Bronchial epithelial cell (primary cell): ENCODE measurements around the gene DNHD1. TPM values are rescaled to one million over a fixed set of nuclear protein-coding genes. Genes with fewer than 3 reads are reported as not detected.

ENCODE experiments used
- DNase-seq: peaks from one replicate; pipeline ENCODE4 v3.0.0-alpha.2; 2010; ENCODE audit warnings: low read depth
- FAIRE-seq: peaks from 2 replicates; lab custom pipeline; 2011; peaks lifted over from hg19 to GRCh38; lab: Jason Lieb, UNC
- H3K27me3 ChIP-seq: 2 replicates; pipeline ENCODE4 v1.5.1; 2011; ENCODE audit warnings: low read length; ENCODE audit not compliant: control insufficient read depth, insufficient read depth
- H3K36me3 ChIP-seq: 2 replicates; pipeline ENCODE4 v1.5.1; 2011; ENCODE audit warnings: low read length; ENCODE audit not compliant: control insufficient read depth, insufficient read depth
- H3K4me3 ChIP-seq: 2 replicates; pipeline ENCODE4 v1.5.1; 2011; ENCODE audit warnings: mild to moderate bottlenecking, low read depth, low read length, control low read depth
- CTCF ChIP-seq: IDR thresholded peaks from 2 replicates; pipeline ENCODE4 v1.5.1; 2011; ENCODE audit warnings: mild to moderate bottlenecking, moderate library complexity, low read length, control low read depth, inconsistent platforms; ENCODE audit not compliant: insufficient read depth, severe bottlenecking
- total RNA-seq: library from RNA; depleted of rRNA; stranded (reverse); fragments of >200 nt; gene quantifications from 2 replicates; pipeline ENCODE4 v1.2.1, GENCODE V29; 2014

DNHD1 gene
- total RNA-seq, 1 donor from 2014 or later = 4.5 TPM

- no peak for TF ChIP-seq CTCF
- no peak for DNase-seq
- Histone ChIP-seq H3K4me3 (peak overlapping the region; percentile 78), H3K27me3 (no peaks in the 10 kb centered on the region), H3K36me3 (peaks cover 24% of the 10 kb centered on the region)
- FAIRE-seq = no peak
Measured at GRCh38 chr11:6611092-6611962, 114.2 kb downstream of the DNHD1 start.

GRCh38 chr11:6611963-6612212, 114.8 kb downstream of the DNHD1 start:
- FAIRE-seq = no peak
- no peak for TF ChIP-seq CTCF
- no peak for DNase-seq
- H3K4me3 ChIP-seq = peak overlapping the region; percentile 78
- H3K36me3 ChIP-seq = peaks cover 28% of the 10 kb centered on the region
- H3K27me3 ChIP-seq = no peaks in the 10 kb centered on the region

- peak; percentile 52 for TF ChIP-seq CTCF
- Histone ChIP-seq H3K4me3 (peak within 1 kb of the TSS; percentile 78), H3K36me3 (peaks cover 29% of the 10 kb centered on the region), H3K27me3 (no peaks in the 10 kb centered on the region)
- no peak for FAIRE-seq
- peak; percentile 91 for DNase-seq
Measured at GRCh38 chr11:6612213-6613041, 115.3 kb downstream of the DNHD1 start, which contains the start of gene TAF10. TAF10 (minus strand) TSS chr11:6612216; CDS start chr11:6612189, 27 bp downstream.

GRCh38 chr11:6613496-6613895, 116.4 kb downstream of the DNHD1 start:
- Histone ChIP-seq H3K36me3 (peaks cover 22% of the 10 kb centered on the region), H3K27me3 (no peaks in the 10 kb centered on the region), H3K4me3 (no peak overlapping the region)
- no peak for DNase-seq
- FAIRE-seq = no peak
- TF ChIP-seq CTCF = no peak

- TF ChIP-seq CTCF = no peak
- H3K4me3 ChIP-seq = no peak overlapping the region
- FAIRE-seq (no peak), DNase-seq (no peak)
- H3K36me3 ChIP-seq = peaks cover 13% of the 10 kb centered on the region
- no peaks in the 10 kb centered on the region for H3K27me3 ChIP-seq
Measured at GRCh38 chr11:6614446-6614845, 117.4 kb downstream of the DNHD1 start.
